Ishikawa (cell line): ENCODE measurements around the gene FASN.

ENCODE experiments used
- EP300 ChIP-seq: IDR thresholded peaks from 2 replicates; pipeline ENCODE4 v1.6.1; 2012; ENCODE audit warnings: borderline replicate concordance
- RAD21 ChIP-seq: IDR thresholded peaks from 2 replicates; pipeline ENCODE4 v1.6.1; 2012; ENCODE audit warnings: low read depth
- TAF1 ChIP-seq: IDR thresholded peaks from 2 replicates; pipeline ENCODE4 v1.6.1; 2012; ENCODE audit warnings: low read depth, mild to moderate bottlenecking

GRCh38 chr17:82113422-82113821 lies 15.4 kb upstream of the FASN start:
- TF ChIP-seq RAD21 (no peak), TAF1 (no peak), EP300 (no peak)
